ENCODE measurements around the gene SLC25A3. TPM values are rescaled to one million over a fixed set of nuclear protein-coding genes. Genes with fewer than 3 reads are reported as not detected.

Gene SLC25A3
- total RNA-seq, 1 experiment from 2014 or later: 547 TPM

GRCh38 chr12:98578392-98578791 lies 15.1 kb upstream of the SLC25A3 start:
- Histone ChIP-seq H3K9me2 (replicated peaks; ENCODE audit: low read length) (no peaks in the 10 kb centered on the region), H2AFZ (ENCODE audit: low read length) (no peak overlapping the region), H3K4me2 (ENCODE audit: low read length) (no peak overlapping the region), H3K9ac (ENCODE audit: low read length) (no peak overlapping the region), H3K36me3 (ENCODE audit: low read depth, low read length) (no peaks in the 10 kb centered on the region), H3K27ac (ENCODE audit: low read length) (no peak overlapping the region), H3K4me3 (ENCODE audit: low read length) (no peak overlapping the region), H3K9me3 (ENCODE audit: low read length) (no peaks in the 10 kb centered on the region), H3K79me2 (ENCODE audit: low read length) (no peaks in the 10 kb centered on the region), H4K20me1 (ENCODE audit: low read length) (no peaks in the 10 kb centered on the region), H3F3A (ENCODE audit: low read length, unreplicated experiment) (no peaks in the 10 kb centered on the region), H3K4me1 (ENCODE audit: insufficient read depth, low read length) (peaks cover 12% of the 10 kb centered on the region), H3K27me3 (ENCODE audit: low read length) (no peaks in the 10 kb centered on the region)
- ATAC-seq (no peak), DNase-seq (no peak)
- BruUV-seq (replicated peaks): no TSS peak
- CTCF ChIA-PET: no interaction called here
- intact Hi-C loops (cut with micrococcal nuclease): no loop called here
- TF ChIP-seq EZH2phosphoT487 (IDR thresholded peaks at IDR 0.05; ENCODE audit: borderline replicate concordance, low read length) (no peak), CTCF (conservative IDR thresholded peaks at IDR 0.05; ENCODE audit: low read depth, low read length) (no peak), EZH2 (IDR thresholded peaks at IDR 0.05; ENCODE audit: low read length, unreplicated experiment) (no peak)
- POLR2A ChIA-PET (ENCODE audit: unreplicated experiment): no interaction called here

- Histone ChIP-seq H3K9ac (ENCODE audit: low read length) (no peak overlapping the region), H3K4me1 (ENCODE audit: insufficient read depth, low read length) (peaks cover 11% of the 10 kb centered on the region), H3K27ac (ENCODE audit: low read length) (no peak overlapping the region), H3K27me3 (ENCODE audit: low read length) (no peaks in the 10 kb centered on the region), H3K79me2 (ENCODE audit: low read length) (no peaks in the 10 kb centered on the region), H3K9me2 (replicated peaks; ENCODE audit: low read length) (no peaks in the 10 kb centered on the region), H2AFZ (ENCODE audit: low read length) (no peak overlapping the region), H4K20me1 (ENCODE audit: low read length) (no peaks in the 10 kb centered on the region), H3K4me3 (ENCODE audit: low read length) (no peak overlapping the region), H3F3A (ENCODE audit: low read length, unreplicated experiment) (no peaks in the 10 kb centered on the region), H3K4me2 (ENCODE audit: low read length) (no peak overlapping the region), H3K9me3 (ENCODE audit: low read length) (no peaks in the 10 kb centered on the region), H3K36me3 (ENCODE audit: low read depth, low read length) (no peaks in the 10 kb centered on the region)
- POLR2A ChIA-PET (ENCODE audit: unreplicated experiment): no interaction called here
- intact Hi-C loops (cut with micrococcal nuclease): no loop called here
- DNase-seq: no peak
- TF ChIP-seq EZH2phosphoT487 (IDR thresholded peaks at IDR 0.05; ENCODE audit: borderline replicate concordance, low read length): no peak
- TF ChIP-seq CTCF (conservative IDR thresholded peaks at IDR 0.05; ENCODE audit: low read depth, low read length): no peak
- no peak for TF ChIP-seq EZH2 (IDR thresholded peaks at IDR 0.05; ENCODE audit: low read length, unreplicated experiment)
- no peak for ATAC-seq
- no TSS peak for BruUV-seq (replicated peaks)
- CTCF ChIA-PET: no interaction called here
Measured at GRCh38 chr12:98578821-98579220, 14.7 kb upstream of the SLC25A3 start.

- intact Hi-C loops (cut with micrococcal nuclease): no loop called here
- TF ChIP-seq EZH2phosphoT487 (IDR thresholded peaks at IDR 0.05; ENCODE audit: borderline replicate concordance, low read length) (no peak), EZH2 (IDR thresholded peaks at IDR 0.05; ENCODE audit: low read length, unreplicated experiment) (no peak)
- ChIA-PET CTCF (no interaction called here), POLR2A (ENCODE audit: unreplicated experiment) (no interaction called here)
- Histone ChIP-seq H3K36me3 (ENCODE audit: low read depth, low read length) (no peaks in the 10 kb centered on the region), H3K4me2 (ENCODE audit: low read length) (no peak overlapping the region), H2AFZ (ENCODE audit: low read length) (no peak overlapping the region), H3K79me2 (ENCODE audit: low read length) (no peaks in the 10 kb centered on the region), H3K4me3 (ENCODE audit: low read length) (no peak overlapping the region), H3F3A (ENCODE audit: low read length, unreplicated experiment) (no peaks in the 10 kb centered on the region), H3K9me2 (replicated peaks; ENCODE audit: low read length) (no peaks in the 10 kb centered on the region), H3K27me3 (ENCODE audit: low read length) (no peaks in the 10 kb centered on the region), H3K9me3 (ENCODE audit: low read length) (no peaks in the 10 kb centered on the region), H3K27ac (ENCODE audit: low read length) (no peak overlapping the region), H4K20me1 (ENCODE audit: low read length) (no peaks in the 10 kb centered on the region), H3K9ac (ENCODE audit: low read length) (no peak overlapping the region), H3K4me1 (ENCODE audit: insufficient read depth, low read length) (0 out of 2 replicates have a peak, but pooled peaks cover 6% of the 10 kb centered on the region)
- no TSS peak for BruUV-seq (replicated peaks)
- DNase-seq: no peak
- no peak for ATAC-seq
Measured at GRCh38 chr12:98579347-98579746, 14.1 kb upstream of the SLC25A3 start.

Measured in PC-3 (cell line).